Lower leg skin (tissue), 3 donors: Measurements from ENCODE around the gene UBE2M.

ENCODE experiments used
- POLR2A ChIP-seq, 2 donors: fragments of 450-650 bp; IDR thresholded peaks; one replicate each; pipeline ENCODE4 v1.6.1; 2016 to 2017; ENCODE audit warnings: antibody characterized with exemption in 2 of 2, mild to moderate bottlenecking in 1 of 2, moderate library complexity in 1 of 2
- TF ChIP-seq, protein P1 (sequence below), 3 donors: fragments of 450-650 bp; IDR thresholded peaks; one replicate each; pipeline ENCODE4 v1.5.1; 2016; ENCODE audit warnings: antibody characterized with exemption in 3 of 3, mild to moderate bottlenecking in 3 of 3, moderate library complexity in 2 of 3

DNA sequence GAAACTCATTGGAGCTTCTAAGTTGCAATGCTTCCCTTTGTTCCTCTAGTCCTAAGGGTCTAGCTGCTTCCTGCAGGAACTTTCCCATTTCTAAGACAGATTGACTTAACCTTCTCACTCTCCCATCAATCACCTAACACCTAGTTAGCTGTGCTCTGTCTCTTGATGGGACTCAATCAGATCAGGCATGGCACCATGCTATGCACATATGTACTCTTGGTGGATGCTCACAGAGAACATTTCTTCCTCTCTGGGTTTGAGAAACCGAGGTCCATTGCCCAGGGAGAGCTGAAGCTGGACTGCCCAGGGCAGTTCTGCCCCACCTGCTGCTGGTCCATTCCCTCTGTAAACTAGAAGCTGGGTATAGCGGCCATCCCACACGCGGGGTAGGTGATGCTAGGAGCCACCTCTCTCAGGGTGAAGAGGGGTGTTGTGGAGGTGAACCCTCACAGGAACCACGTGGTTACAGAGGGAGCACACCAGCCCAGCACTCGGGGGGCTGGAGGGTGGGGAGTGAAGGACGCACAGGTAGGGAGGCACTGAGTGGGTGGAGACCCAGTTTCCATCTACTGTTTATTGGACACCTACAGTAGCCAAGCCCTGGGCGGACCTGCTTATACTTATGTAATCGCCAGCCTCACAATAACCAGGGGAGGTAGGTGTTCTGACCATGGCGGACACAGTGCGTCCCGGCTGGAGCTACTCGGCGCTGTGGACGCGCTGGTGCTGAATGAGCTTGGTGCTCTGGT, 3.1 kb upstream of the UBE2M start:
- TF ChIP-seq, protein P1, sequence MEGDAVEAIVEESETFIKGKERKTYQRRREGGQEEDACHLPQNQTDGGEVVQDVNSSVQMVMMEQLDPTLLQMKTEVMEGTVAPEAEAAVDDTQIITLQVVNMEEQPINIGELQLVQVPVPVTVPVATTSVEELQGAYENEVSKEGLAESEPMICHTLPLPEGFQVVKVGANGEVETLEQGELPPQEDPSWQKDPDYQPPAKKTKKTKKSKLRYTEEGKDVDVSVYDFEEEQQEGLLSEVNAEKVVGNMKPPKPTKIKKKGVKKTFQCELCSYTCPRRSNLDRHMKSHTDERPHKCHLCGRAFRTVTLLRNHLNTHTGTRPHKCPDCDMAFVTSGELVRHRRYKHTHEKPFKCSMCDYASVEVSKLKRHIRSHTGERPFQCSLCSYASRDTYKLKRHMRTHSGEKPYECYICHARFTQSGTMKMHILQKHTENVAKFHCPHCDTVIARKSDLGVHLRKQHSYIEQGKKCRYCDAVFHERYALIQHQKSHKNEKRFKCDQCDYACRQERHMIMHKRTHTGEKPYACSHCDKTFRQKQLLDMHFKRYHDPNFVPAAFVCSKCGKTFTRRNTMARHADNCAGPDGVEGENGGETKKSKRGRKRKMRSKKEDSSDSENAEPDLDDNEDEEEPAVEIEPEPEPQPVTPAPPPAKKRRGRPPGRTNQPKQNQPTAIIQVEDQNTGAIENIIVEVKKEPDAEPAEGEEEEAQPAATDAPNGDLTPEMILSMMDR (IDR thresholded peaks at IDR 0.05) = no peak
- no peak for TF ChIP-seq POLR2A (IDR thresholded peaks at IDR 0.05)
